Measurements from ENCODE around the gene GIPR. TPM values are rescaled to one million over a fixed set of nuclear protein-coding genes. Genes with fewer than 3 reads are reported as not detected.

The GIPR gene
- polyA plus RNA-seq, 1 donor from 2014 or later = 6.4 TPM

DNA sequence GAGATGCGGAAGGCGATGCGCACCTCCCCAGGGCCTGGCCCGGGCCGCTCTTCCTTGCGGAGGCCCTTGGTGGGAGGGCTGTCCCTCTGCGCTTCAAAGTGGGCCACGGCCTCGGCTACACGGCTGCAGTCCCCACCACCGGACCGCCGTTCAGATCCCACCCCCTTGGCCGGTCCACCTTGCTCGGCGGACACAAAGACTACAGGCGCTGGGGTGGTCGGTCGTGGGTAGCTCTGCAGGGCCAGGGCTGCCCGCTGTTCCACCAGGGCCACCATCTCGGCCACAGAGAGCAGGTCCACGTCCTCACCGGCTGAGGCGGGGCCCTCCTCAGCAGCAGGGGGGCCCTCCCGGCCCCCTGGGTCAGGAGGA lies 44.7 kb downstream of the GIPR start:
- H3K4me2 ChIP-seq (ENCODE audit: low read length) = no peak overlapping the region
- H3F3A ChIP-seq (ENCODE audit: insufficient read depth, low read length, poor library complexity, severe bottlenecking) = no peaks in the 10 kb centered on the region
- no peak overlapping the region for H3K4me3 ChIP-seq (ENCODE audit: low read length)
- H3K27ac ChIP-seq (ENCODE audit: low read length) = no peak overlapping the region
- no peaks in the 10 kb centered on the region for H3K36me3 ChIP-seq (ENCODE audit: insufficient read depth, low read length)
- no peaks in the 10 kb centered on the region for H3K9me2 ChIP-seq (ENCODE audit: insufficient read depth, low read length)
- TF ChIP-seq EP300 (conservative IDR thresholded peaks at IDR 0.05; ENCODE audit: poor library complexity, severe bottlenecking) = no peak
- no peak for TF ChIP-seq TAF1 (IDR thresholded peaks at IDR 0.05; ENCODE audit: low read depth)
- TF ChIP-seq RAD21 (conservative IDR thresholded peaks at IDR 0.05) = no peak
- TF ChIP-seq, protein P1, sequence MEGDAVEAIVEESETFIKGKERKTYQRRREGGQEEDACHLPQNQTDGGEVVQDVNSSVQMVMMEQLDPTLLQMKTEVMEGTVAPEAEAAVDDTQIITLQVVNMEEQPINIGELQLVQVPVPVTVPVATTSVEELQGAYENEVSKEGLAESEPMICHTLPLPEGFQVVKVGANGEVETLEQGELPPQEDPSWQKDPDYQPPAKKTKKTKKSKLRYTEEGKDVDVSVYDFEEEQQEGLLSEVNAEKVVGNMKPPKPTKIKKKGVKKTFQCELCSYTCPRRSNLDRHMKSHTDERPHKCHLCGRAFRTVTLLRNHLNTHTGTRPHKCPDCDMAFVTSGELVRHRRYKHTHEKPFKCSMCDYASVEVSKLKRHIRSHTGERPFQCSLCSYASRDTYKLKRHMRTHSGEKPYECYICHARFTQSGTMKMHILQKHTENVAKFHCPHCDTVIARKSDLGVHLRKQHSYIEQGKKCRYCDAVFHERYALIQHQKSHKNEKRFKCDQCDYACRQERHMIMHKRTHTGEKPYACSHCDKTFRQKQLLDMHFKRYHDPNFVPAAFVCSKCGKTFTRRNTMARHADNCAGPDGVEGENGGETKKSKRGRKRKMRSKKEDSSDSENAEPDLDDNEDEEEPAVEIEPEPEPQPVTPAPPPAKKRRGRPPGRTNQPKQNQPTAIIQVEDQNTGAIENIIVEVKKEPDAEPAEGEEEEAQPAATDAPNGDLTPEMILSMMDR (IDR thresholded peaks at IDR 0.05; ENCODE audit: poor library complexity, severe bottlenecking) = no peak
- no peak for TF ChIP-seq EZH2 (IDR thresholded peaks at IDR 0.05; ENCODE audit: borderline replicate concordance, insufficient read depth, low read length, poor library complexity, severe bottlenecking)
- TF ChIP-seq MXI1 (conservative IDR thresholded peaks at IDR 0.05; ENCODE audit: poor library complexity, severe bottlenecking) = no peak
- TF ChIP-seq, protein P2, sequence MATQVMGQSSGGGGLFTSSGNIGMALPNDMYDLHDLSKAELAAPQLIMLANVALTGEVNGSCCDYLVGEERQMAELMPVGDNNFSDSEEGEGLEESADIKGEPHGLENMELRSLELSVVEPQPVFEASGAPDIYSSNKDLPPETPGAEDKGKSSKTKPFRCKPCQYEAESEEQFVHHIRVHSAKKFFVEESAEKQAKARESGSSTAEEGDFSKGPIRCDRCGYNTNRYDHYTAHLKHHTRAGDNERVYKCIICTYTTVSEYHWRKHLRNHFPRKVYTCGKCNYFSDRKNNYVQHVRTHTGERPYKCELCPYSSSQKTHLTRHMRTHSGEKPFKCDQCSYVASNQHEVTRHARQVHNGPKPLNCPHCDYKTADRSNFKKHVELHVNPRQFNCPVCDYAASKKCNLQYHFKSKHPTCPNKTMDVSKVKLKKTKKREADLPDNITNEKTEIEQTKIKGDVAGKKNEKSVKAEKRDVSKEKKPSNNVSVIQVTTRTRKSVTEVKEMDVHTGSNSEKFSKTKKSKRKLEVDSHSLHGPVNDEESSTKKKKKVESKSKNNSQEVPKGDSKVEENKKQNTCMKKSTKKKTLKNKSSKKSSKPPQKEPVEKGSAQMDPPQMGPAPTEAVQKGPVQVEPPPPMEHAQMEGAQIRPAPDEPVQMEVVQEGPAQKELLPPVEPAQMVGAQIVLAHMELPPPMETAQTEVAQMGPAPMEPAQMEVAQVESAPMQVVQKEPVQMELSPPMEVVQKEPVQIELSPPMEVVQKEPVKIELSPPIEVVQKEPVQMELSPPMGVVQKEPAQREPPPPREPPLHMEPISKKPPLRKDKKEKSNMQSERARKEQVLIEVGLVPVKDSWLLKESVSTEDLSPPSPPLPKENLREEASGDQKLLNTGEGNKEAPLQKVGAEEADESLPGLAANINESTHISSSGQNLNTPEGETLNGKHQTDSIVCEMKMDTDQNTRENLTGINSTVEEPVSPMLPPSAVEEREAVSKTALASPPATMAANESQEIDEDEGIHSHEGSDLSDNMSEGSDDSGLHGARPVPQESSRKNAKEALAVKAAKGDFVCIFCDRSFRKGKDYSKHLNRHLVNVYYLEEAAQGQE (IDR thresholded peaks at IDR 0.05; ENCODE audit: borderline replicate concordance) = no peak
- no peak for TF ChIP-seq POLR2AphosphoS5 (IDR thresholded peaks at IDR 0.05)
- TF ChIP-seq SMC3 (conservative IDR thresholded peaks at IDR 0.05; ENCODE audit: poor library complexity) = no peak
- no peaks in the 10 kb centered on the region for H3K27me3 ChIP-seq (ENCODE audit: insufficient read depth, low read depth, low read length)
- H3K79me2 ChIP-seq (replicated peaks; ENCODE audit: insufficient read depth, low read length) = peaks cover 23% of the 10 kb centered on the region
- H3K9me3 ChIP-seq (ENCODE audit: low read length) = no peaks in the 10 kb centered on the region
- H4K20me1 ChIP-seq (ENCODE audit: insufficient read depth) = no peaks in the 10 kb centered on the region
- no peak overlapping the region for H2AFZ ChIP-seq (ENCODE audit: low read depth, low read length)
- no peak overlapping the region for H3K9ac ChIP-seq (ENCODE audit: low read length)

DNA sequence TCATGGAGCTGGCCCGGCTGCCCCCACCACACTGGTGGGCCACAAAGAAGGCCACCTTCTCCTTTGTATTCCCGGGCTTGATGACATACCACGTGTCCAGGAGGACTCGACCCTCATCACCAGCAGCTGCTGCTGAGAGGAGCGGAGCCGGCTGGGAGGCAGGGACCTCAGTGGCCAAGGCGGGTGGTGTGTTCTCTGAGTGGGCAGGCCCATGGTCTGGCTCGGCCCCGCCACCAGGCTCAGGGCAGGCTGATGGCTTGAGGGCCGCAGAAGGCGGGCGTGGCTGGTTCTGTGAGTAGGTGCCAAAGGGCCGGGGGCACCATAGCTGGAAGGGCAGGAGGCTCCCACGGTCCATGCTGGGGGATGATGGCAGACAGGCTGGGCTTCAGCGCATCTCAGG lies 45.1 kb downstream of the GIPR start:
- no peak overlapping the region for H2AFZ ChIP-seq (ENCODE audit: low read depth, low read length)
- H3F3A ChIP-seq (ENCODE audit: insufficient read depth, low read length, poor library complexity, severe bottlenecking) = no peaks in the 10 kb centered on the region
- no peak overlapping the region for H3K4me2 ChIP-seq (ENCODE audit: low read length)
- H4K20me1 ChIP-seq (ENCODE audit: insufficient read depth) = no peaks in the 10 kb centered on the region
- H3K9ac ChIP-seq (ENCODE audit: low read length) = no peak overlapping the region
- H3K9me2 ChIP-seq (ENCODE audit: insufficient read depth, low read length) = no peaks in the 10 kb centered on the region
- TF ChIP-seq EP300 (conservative IDR thresholded peaks at IDR 0.05; ENCODE audit: poor library complexity, severe bottlenecking) (no peak), EZH2 (IDR thresholded peaks at IDR 0.05; ENCODE audit: borderline replicate concordance, insufficient read depth, low read length, poor library complexity, severe bottlenecking) (no peak), TAF1 (IDR thresholded peaks at IDR 0.05; ENCODE audit: low read depth) (no peak), RAD21 (conservative IDR thresholded peaks at IDR 0.05) (no peak), SMC3 (conservative IDR thresholded peaks at IDR 0.05; ENCODE audit: poor library complexity) (no peak), MXI1 (conservative IDR thresholded peaks at IDR 0.05; ENCODE audit: poor library complexity, severe bottlenecking) (no peak), POLR2AphosphoS5 (IDR thresholded peaks at IDR 0.05) (no peak)
- TF ChIP-seq, protein P2 (IDR thresholded peaks at IDR 0.05; ENCODE audit: borderline replicate concordance) = no peak
- TF ChIP-seq, protein P1 (IDR thresholded peaks at IDR 0.05; ENCODE audit: poor library complexity, severe bottlenecking) = no peak
- H3K27me3 ChIP-seq (ENCODE audit: insufficient read depth, low read depth, low read length) = no peaks in the 10 kb centered on the region
- no peak overlapping the region for H3K27ac ChIP-seq (ENCODE audit: low read length)
- H3K4me3 ChIP-seq (ENCODE audit: low read length) = no peak overlapping the region
- no peaks in the 10 kb centered on the region for H3K36me3 ChIP-seq (ENCODE audit: insufficient read depth, low read length)
- no peaks in the 10 kb centered on the region for H3K9me3 ChIP-seq (ENCODE audit: low read length)
- H3K79me2 ChIP-seq (replicated peaks; ENCODE audit: insufficient read depth, low read length) = peaks cover 23% of the 10 kb centered on the region
